Non-pigmented ciliary epithelial cell (primary cell): ENCODE data around the gene IQCE.
"Not testable (repeated sequence)": the region's sequence is repeated elsewhere in the genome, so short reads cannot be mapped to it uniquely, and the experiment has no call there.

Source experiments
- DNase-seq: peaks from one replicate; pipeline ENCODE4 v3.0.0-alpha.2; 2010; ENCODE audit warnings: low read depth

The IQCE gene

GRCh38 chr7:2580636-2581035 lies 21.9 kb downstream of the IQCE start:
- no peak for DNase-seq

DNA sequence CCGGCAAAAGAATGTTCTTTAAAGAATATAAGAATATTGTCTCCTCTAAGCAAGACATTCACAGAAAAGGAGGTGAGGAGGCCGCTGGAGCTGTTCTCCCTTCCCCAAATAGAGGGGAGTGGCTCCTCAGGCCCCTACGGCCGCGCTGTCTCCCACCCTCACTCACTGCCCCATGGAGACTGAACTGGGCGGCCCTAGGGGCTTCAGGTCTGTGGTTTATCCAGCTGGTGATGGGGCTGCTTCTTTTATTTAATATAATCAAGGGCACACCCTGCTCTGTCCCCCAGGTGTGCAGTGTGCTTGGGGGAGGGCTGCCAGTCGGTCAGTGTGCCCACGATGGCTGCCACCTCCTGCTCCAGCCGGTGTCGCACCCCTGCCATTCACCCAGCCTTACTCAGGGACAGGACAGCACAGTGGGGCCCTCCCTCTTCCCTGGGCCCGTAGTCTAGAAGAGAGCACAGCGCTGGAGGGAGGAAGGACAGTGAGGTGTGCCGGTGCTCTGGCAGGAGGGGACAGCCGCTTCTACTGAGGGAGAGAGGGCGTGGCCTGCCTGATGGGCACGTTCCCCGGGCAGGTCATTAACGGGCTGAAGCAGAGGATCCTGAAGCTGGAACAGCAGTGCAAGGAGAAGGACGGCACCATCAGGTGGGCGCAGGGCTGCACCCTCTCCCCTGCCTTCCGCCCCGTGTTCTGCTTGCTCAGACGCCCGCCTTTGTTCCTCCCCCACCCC lies 23.4 kb downstream of the IQCE start:
- no peak for DNase-seq

GRCh38 chr7:2583798-2584580 lies 25.2 kb downstream of the IQCE start:
- no peak for DNase-seq

DNA sequence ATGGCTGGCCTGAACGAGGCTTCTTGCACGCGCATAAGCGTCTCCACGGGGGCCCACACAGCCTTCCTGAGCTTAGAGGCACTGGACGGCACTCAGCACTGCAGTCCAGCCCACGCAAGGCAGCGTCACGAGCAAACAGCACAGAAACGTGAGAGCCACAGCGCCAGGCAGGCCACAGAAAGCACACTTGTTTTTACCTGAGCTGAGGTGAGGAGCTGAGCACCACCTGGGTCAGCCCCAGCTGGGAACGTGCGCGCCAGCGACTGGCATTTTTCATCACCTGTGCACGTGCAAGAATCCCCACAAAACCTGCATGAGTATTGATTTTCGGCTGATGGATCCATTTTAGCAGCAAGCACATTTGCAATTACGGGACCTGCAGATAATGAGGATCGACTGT lies 26.7 kb downstream of the IQCE start:
- DNase-seq, result no peak

GRCh38 chr7:2586326-2587020 lies 27.7 kb downstream of the IQCE start:
- DNase-seq, result no peak

- no peak for DNase-seq
Measured at GRCh38 chr7:2587134-2587533, 28.4 kb downstream of the IQCE start.

GRCh38 chr7:2587778-2588177 lies 29.0 kb downstream of the IQCE start:
- no peak for DNase-seq

- no peak for DNase-seq
Measured at GRCh38 chr7:2589341-2589740, 30.6 kb downstream of the IQCE start.

- not testable (repeated sequence) for DNase-seq
Measured at GRCh38 chr7:2589941-2590340, 31.2 kb downstream of the IQCE start.

DNA sequence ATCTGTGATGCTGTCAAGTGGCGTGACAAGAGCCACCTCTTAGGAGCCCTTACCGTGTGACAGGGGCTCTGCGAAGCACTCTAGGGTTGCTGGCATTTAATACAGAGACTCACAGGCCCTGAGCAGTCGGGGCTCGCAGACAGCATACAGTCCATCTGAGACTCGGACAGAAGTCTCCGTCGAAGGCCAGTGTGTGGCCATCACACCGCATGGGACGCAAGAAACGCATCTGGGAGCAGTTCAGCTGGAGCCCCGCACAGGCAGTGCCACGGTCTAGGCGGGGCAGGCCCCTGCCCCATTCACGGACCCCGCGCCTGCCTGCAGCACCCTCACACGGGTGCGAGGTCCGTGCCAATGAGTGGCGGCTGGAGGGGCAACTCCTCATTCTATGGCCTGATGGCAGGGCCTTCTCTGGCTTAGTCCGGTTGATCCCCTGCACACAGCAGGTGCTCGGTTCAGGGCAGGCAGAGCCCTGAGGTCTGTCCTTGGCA lies 33.6 kb downstream of the IQCE start:
- DNase-seq, result no peak

DNA sequence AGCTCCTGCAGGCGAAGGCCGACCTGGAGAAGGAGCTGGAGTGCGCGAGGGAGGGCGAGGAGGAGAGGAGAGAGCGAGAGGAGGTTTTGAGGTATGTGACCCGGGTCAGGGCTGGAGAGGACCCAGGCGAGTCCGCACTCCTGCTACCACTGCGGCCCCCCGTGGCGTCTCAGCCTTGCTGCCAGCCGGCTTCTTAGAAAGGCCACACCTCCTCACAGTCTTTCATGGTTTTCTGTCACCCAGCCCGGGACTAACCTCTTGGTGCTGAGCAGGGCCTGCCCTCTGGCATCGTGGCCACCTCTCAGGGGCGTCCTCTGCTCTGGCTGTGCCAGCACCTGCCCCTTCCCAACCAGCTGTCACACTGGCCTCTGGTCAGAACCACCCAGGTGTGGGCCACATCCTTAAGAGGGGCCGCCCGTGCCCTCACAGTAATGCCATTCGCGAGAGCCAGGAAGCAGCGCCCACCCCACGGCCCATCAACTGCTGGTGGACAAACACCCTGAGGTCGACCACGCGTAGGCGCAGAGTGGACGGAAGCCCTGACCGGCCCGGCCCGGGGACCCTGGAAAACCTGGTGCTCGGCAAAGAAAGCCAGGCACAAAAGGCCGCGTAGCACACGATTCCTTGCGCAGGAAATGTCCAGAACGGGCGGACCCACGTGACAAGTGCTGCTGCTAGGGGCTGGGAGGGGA lies 34.4 kb downstream of the IQCE start:
- no peak for DNase-seq

DNA sequence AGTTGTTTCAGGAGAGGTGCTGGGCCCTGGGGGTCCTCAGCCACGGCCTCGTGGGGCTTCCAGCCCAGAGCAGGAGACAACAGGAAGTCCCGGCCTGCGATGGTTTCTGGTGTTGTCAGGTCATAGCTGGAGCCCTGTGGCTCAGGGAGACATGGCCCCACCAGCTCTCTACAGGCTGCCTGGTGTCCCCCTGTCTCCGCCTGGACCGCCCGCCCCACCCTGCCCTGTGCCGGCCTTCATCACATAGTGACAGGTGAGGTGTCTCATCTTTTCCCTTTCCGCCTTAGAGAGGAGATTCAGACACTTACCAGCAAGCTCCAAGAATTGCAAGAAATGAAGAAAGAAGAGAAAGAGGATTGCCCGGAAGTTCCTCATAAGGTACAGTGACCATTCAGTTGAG lies 35.8 kb downstream of the IQCE start:
- no peak for DNase-seq

DNA sequence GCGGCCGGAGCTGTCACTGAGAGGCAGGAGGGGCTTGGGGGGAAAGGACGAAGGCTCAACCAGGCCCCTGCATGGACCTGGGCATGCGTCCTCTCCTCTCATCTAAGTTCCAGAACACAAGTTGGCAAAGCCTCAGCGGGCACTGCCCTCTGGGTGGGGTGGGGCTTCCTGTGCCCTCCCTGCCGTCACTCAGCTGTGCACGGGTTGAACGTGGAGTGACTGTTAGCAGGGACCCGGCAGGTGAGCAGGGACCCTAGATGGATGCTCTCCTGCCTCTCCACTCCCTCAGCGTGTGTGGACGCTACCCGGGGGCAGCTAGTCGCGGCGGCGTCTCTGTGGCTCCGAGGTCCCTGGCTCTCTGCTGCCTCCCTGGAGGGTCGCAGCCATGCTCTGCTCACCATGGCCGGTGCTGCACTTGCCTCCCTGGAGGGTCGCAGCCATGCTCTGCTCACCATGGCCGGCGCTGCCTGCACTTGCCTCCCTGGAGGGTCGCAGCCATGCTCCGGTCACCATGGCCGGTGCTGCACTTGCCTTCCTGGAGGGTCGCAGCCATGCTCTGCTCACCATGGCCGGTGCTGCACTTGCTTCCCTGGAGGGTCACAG lies 36.6 kb downstream of the IQCE start:
- no peak for DNase-seq

- no peak for DNase-seq
Measured at GRCh38 chr7:2596464-2597272, 37.9 kb downstream of the IQCE start.

DNA sequence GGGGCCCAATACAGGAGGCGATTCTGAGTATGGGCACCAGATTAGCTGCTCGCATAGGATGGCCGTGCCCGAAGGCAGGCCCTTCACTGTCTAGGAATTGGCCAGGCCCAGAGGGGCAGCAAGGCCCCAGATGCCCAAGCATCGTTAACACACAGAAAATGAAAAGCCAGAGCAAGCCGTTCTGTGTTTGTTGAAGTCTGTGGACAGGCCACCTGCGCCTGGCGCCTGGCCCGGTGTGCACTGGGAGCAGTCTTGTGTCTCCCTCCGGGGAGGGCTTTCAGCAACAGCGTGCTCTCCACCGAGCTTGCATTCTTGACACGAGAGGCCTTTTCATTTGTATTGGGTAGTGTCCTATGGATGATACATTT lies 38.5 kb downstream of the IQCE start:
- DNase-seq, result no peak

- DNase-seq, result no peak
Measured at GRCh38 chr7:2598154-2598823, 39.5 kb downstream of the IQCE start.

GRCh38 chr7:2601065-2601464 lies 42.3 kb downstream of the IQCE start:
- DNase-seq, result no peak

DNA sequence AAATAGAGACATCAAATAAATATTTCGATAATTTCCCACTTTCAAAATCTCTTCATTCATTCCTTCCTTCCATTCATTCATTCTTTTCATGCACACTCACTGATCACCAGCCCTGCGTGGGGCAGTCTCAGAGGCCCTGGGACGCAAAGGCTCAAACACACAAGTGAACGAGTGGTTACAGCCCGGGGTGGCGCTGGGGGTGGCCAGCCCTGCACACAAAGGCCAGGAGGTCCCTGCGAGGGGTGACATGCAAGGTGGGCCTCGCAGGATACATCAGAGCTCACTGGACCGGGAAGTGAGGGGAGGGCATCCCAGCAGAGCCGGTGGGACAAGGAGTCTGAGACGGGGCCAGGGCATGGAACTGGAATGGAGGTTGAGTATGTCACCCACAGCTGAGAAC lies 43.1 kb downstream of the IQCE start:
- DNase-seq, result no peak

DNA sequence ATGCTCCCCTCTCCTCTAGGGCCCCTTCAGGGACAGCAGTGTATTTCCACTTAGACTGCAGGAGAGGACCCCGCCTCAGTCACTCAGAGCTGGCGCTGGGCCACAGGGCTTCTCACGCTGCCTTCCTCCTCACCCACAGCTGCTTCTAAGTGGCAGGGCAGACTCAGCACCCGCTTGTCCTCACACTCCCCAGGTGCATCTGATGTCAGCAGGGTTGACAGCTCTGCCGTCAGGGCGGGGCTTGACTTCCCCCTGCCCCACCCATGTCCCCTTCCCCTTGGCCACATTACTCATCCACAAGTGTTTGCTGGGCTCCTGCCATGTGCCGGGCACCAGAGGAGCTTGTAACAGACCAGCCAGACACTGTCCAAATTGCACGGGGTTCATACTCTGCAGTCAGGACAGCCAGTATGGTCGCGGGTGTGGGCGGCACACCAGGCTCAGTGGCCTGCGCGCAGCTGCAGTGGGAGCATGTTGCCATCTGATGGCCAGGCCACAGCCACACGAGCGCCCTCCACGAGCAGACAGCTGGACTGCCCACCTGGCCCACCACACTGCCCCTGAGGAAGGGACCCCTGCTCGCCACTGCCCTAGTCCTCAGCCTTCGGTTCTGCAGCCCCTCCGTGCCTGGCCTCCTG lies 43.7 kb downstream of the IQCE start:
- no peak for DNase-seq
